CD14-positive monocyte (primary cell): Measurements from ENCODE around the gene C18orf54. TPM values are rescaled to one million over a fixed set of nuclear protein-coding genes. Genes with fewer than 3 reads are reported as not detected.

Experiments used
- DNase-seq, 3 donors: peaks; one replicate each; pipeline ENCODE4 v3.0.0-alpha.2; 2011 to 2022
- H2AFZ ChIP-seq: 2 replicates; pipeline ENCODE4 v1.6.0; 2012; ENCODE audit warnings: mild to moderate bottlenecking, low read depth, low read length, inconsistent platforms; ENCODE audit not compliant: insufficient read depth, poor library complexity, severe bottlenecking
- H3K27ac ChIP-seq, 2 donors: 1 replicate in 1 of 2; 2 replicates in 1 of 2; pipeline ENCODE4 v1.5.1; 2012 to 2013; ENCODE audit warnings: low read length in 2 of 2, control low read depth in 1 of 2, inconsistent platforms in 1 of 2, low read depth in 1 of 2, mild to moderate bottlenecking in 1 of 2
- H3K27me3 ChIP-seq, 2 donors: one replicate each; pipeline versions ENCODE4 v1.6.0 to v1.6.1; 2011 to 2013; ENCODE audit warnings: low read length in 2 of 2; ENCODE audit not compliant: control insufficient read depth in 2 of 2, insufficient read depth in 2 of 2
- H3K36me3 ChIP-seq, 2 donors: replicated peaks in 1 of 2; 1 replicate in 1 of 2; 2 replicates in 1 of 2; pipeline versions ENCODE4 v1.5.1 to v1.6.1; 2012 to 2013; ENCODE audit warnings: low read length in 2 of 2, control low read depth in 1 of 2, inconsistent platforms in 1 of 2, mild to moderate bottlenecking in 1 of 2; ENCODE audit not compliant: insufficient read depth in 2 of 2, control insufficient read depth in 1 of 2
- H3K4me1 ChIP-seq, 2 donors: 1 replicate in 1 of 2; 2 replicates in 1 of 2; pipeline versions ENCODE4 v1.5.1 to v1.6.1; 2012 to 2013; ENCODE audit warnings: low read length in 2 of 2, control low read depth in 1 of 2, inconsistent platforms in 1 of 2, mild to moderate bottlenecking in 1 of 2, moderate library complexity in 1 of 2; ENCODE audit not compliant: insufficient read depth in 2 of 2, control insufficient read depth in 1 of 2
- H3K4me2 ChIP-seq: replicated peaks from 2 replicates; pipeline ENCODE3; 2012; ENCODE audit warnings: low read length, moderate library complexity, mild to moderate bottlenecking; ENCODE audit not compliant: poor library complexity, severe bottlenecking; ENCODE audit errors: extremely low read depth
- H3K4me3 ChIP-seq, 3 experiments: fragments of 200-600 bp in 1 of 3; sonication (generic) in 1 of 3; replicated peaks in 1 of 3; 1 replicate in 2 of 3; 2 replicates in 1 of 3; pipeline ENCODE4 v1.5.1; 2011 to 2013; ENCODE audit warnings: low read length in 3 of 3, mild to moderate bottlenecking in 3 of 3, control low read depth in 2 of 3, low read depth in 2 of 3, inconsistent platforms in 1 of 3, moderate library complexity in 1 of 3
- H3K79me2 ChIP-seq: 2 replicates; pipeline ENCODE4 v1.6.0; 2012; ENCODE audit warnings: mild to moderate bottlenecking, control low read depth, inconsistent platforms, low read length, moderate library complexity; ENCODE audit not compliant: insufficient read depth
- H3K9ac ChIP-seq: 2 replicates; pipeline ENCODE4 v1.6.0; 2017; ENCODE audit warnings: low read length, mild to moderate bottlenecking; ENCODE audit not compliant: insufficient read depth, poor library complexity, severe bottlenecking
- H3K9me3 ChIP-seq, 2 donors: replicated peaks in 1 of 2; 1 replicate in 1 of 2; 2 replicates in 1 of 2; pipeline versions ENCODE4 v1.5.1 to v1.6.1; 2012 to 2013; ENCODE audit warnings: low read length in 2 of 2, control low read depth in 1 of 2; ENCODE audit not compliant: control insufficient read depth in 1 of 2, insufficient read depth in 1 of 2
- H4K20me1 ChIP-seq: 2 replicates; pipeline ENCODE4 v1.6.0; 2012; ENCODE audit warnings: mild to moderate bottlenecking, low read length, control low read depth, moderate library complexity; ENCODE audit not compliant: insufficient read depth
- H3K27ac Mint-ChIP-seq, 7 donors: one replicate each; pipeline ENCODE4 v1.8.0; 2020; ENCODE audit warnings: mild to moderate bottlenecking in 7 of 7, mixed read lengths in 7 of 7, moderate library complexity in 6 of 7, inconsistent platforms in 2 of 7
- H3K27me3 Mint-ChIP-seq, 3 donors: one replicate each; pipeline ENCODE4 v1.8.0; 2021 to 2022; ENCODE audit warnings: low read depth in 3 of 3, mild to moderate bottlenecking in 3 of 3, mixed read lengths in 3 of 3, moderate library complexity in 3 of 3, inconsistent platforms in 1 of 3
- H3K36me3 Mint-ChIP-seq, 2 donors: one replicate each; pipeline ENCODE4 v1.8.0; 2020; ENCODE audit warnings: mixed read lengths in 2 of 2, inconsistent platforms in 1 of 2, mild to moderate bottlenecking in 1 of 2
- H3K4me1 Mint-ChIP-seq: one replicate; pipeline ENCODE4 v1.8.0; 2020; ENCODE audit warnings: mild to moderate bottlenecking, mixed read lengths
- H3K4me3 Mint-ChIP-seq, 2 donors: one replicate each; pipeline ENCODE4 v1.8.0; 2020; ENCODE audit warnings: mild to moderate bottlenecking in 2 of 2, mixed read lengths in 2 of 2, moderate library complexity in 1 of 2
- H3K9me3 Mint-ChIP-seq, 7 donors: one replicate each; pipeline ENCODE4 v1.8.0; 2020 to 2022; ENCODE audit warnings: mixed read lengths in 7 of 7, mild to moderate bottlenecking in 6 of 7, moderate library complexity in 6 of 7, inconsistent platforms in 2 of 7
- WGBS: methylation state at CpG from one replicate; pipeline ENCODE4 v1.1.5; 2013; ENCODE audit warnings: missing lambda C conversion rate; ENCODE audit not compliant: insufficient coverage; 5-methylcytosine and 5-hydroxymethylcytosine counted together
- intact Hi-C, 2 donors: fragments of 100-400 bp; cut with micrococcal nuclease; formaldehyde crosslinking; loops; one replicate each; pipeline versions ENCODE4 v1.15.0 to v1.15.1; 2023
- polyA plus RNA-seq, 3 donors: library from polyadenylated mRNA; depleted of rRNA in 1 of 3; unstranded in 2 of 3; stranded (reverse) in 1 of 3; fragments of 300-500 nt in 2 of 3; fragments of >200 nt in 1 of 3; fragmentation: Illumina TruSeq in 2 of 3; gene quantifications; 1 replicate in 2 of 3; 2 replicates in 1 of 3; pipeline ENCODE4 v1.2.3, GENCODE V29; 2012 to 2021
- small RNA-seq: library from RNA; depleted of rRNA; stranded (forward); fragments of <200 nt; gene quantifications from one replicate; pipeline ENCODE3, GENCODE V24; 2012; ENCODE audit warnings: low read depth; ENCODE audit not compliant: insufficient read length
- TF ChIP-seq, protein P1 (sequence below): fragments of 200-600 bp; IDR thresholded peaks from one replicate; pipeline ENCODE4 v1.8.0; 2022; ENCODE audit warnings: antibody characterized with exemption, mild to moderate bottlenecking

C18orf54 gene
- polyA plus RNA-seq, 3 donors: 0.14 to 0.38 (median 0.29) TPM

DNA sequence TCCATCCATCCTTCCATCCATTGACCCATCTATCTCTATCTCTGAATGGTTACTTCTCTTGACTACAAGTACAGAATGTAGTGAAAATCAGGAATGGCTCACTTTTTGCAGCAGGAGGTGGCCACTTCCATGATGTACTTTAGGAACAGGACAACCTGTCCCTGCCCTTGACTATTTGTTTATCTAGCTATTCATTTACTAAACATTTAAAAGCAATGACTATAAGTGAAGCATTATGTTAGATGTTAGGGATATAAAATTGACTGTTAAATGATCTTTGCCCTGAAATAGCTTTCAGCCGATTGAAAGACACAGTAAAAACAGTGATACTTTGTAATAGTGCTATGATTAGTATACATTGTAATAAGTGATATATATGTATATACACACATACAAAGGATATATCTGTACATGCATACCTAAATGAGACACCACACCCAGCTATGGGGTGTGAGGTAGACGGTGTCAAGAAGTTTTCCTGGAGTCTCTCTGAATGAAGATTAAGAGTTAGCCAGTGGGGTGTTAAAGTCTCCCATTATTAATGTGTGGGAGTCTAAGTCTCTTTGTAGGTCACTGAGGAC, 68.5 kb downstream of the C18orf54 start:
- intact Hi-C loops: no loop called here
- no peaks in the 10 kb centered on the region for H3K79me2 ChIP-seq
- H3K27ac ChIP-seq: no peak overlapping the region
- Mint-ChIP-seq H3K4me3 (no peak overlapping the region), H3K27ac (no peak overlapping the region), H3K36me3 (no peaks in the 10 kb centered on the region), H3K9me3 (no peaks in the 10 kb centered on the region), H3K4me1 (no peaks in the 10 kb centered on the region), H3K27me3 (peaks cover 0 to 4% (median 2%) of the 10 kb centered on the region in 3 donors)
- TF ChIP-seq, protein P1, sequence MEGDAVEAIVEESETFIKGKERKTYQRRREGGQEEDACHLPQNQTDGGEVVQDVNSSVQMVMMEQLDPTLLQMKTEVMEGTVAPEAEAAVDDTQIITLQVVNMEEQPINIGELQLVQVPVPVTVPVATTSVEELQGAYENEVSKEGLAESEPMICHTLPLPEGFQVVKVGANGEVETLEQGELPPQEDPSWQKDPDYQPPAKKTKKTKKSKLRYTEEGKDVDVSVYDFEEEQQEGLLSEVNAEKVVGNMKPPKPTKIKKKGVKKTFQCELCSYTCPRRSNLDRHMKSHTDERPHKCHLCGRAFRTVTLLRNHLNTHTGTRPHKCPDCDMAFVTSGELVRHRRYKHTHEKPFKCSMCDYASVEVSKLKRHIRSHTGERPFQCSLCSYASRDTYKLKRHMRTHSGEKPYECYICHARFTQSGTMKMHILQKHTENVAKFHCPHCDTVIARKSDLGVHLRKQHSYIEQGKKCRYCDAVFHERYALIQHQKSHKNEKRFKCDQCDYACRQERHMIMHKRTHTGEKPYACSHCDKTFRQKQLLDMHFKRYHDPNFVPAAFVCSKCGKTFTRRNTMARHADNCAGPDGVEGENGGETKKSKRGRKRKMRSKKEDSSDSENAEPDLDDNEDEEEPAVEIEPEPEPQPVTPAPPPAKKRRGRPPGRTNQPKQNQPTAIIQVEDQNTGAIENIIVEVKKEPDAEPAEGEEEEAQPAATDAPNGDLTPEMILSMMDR: no peak
- no peak for DNase-seq
- no peak overlapping the region for H3K4me3 ChIP-seq
- no peaks in the 10 kb centered on the region for H3K9me3 ChIP-seq
- no peaks in the 10 kb centered on the region for H3K27me3 ChIP-seq
- H2AFZ ChIP-seq: no peak overlapping the region
- no peak overlapping the region for H3K9ac ChIP-seq
- no peaks in the 10 kb centered on the region for H4K20me1 ChIP-seq
- WGBS: no CpG with 5 or more reads among the region's 2 CpGs
- no peaks in the 10 kb centered on the region for H3K36me3 ChIP-seq
- no peak overlapping the region for H3K4me2 ChIP-seq
- H3K4me1 ChIP-seq: no peaks in the 10 kb centered on the region

Small RNAs within 50 kb of the gene (small RNA-seq; reads per million reads assigned to genes)
- not detected for gene SNRPGP2

Other genes with a start within 250 kb of the C18orf54 start
- 10 to 100 TPM; 11.6 to 64.9 (median 25.2) TPM for gene MBD2, start 133.2 kb upstream of the C18orf54 start, polyA plus RNA-seq
- 10 to 100 TPM in 1 of 3 donors, 1 to 10 TPM in 2; 4.9 to 26.9 (median 6.5) TPM for gene POLI, start 88.4 kb upstream of the C18orf54 start, polyA plus RNA-seq
- not detected for gene STARD6, start within 50 bp of the C18orf54 start, polyA plus RNA-seq
- gene DYNAP, start 233.3 kb downstream of the C18orf54 start, polyA plus RNA-seq: not detected